Measurements from ENCODE around the gene TMEM126A.

Gene TMEM126A

GRCh38 chr11:85698195-85698594 is 50.4 kb downstream of the TMEM126A start:
- no peak for DNase-seq

DNA sequence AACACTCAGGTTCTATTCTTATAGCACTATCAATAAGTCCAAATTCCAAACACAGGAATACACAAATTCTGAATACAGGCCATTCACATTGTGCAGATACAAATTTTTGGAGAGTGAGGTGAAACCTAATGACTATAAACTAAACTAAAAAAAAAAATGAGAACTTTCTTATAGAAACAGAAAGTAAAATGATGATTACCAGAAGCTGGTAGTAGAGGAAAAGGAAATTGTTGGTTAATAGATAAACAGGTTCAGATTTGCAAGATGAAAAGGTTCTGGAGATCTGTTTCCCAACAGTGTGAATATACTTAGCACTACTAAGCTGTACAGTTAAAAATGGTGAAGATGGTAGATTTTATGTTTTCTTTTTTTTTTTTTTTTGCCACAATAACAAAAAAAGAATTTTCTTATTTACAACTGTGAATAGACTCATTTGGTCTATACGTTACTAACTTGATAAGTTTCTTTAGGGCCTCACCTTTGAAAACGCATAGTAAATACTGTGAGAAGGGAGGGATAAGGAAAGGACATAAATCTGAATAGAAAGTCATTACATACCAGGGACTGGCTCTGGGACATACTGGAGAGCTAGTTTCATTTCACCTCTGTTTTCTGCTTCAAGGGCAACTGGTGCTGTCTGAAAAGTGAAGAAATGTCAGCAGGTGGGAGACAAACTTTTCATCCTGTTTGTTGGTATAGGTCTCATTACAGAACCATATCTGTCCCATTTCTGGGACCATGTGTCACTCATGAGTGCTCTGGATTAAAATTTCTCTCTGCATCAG is 52.4 kb downstream of the TMEM126A start:
- no peak for DNase-seq

- DNase-seq = no peak
These were observed 57.2 kb downstream of the TMEM126A start for GRCh38 chr11:85704967-85705366.

DNA sequence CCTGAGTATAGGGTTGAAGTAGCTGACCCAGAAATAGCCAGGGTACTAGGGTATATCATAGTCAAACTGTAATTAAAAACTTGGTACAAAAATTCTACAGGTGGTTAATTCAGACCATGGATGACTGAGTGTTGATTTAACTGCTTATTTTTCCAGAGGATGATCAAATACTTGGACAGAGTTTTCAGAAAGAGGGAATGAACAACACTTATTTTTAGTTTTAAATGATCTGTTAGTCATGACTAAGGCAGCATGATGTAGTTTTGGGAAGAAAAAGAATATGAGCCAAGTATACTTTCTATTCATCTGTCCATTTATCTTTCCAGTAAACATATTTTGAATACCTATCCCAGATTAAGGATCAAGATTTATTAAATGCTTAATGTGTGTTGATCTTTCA is 58.0 kb downstream of the TMEM126A start:
- DNase-seq = no peak
